ENCODE data around the gene ADAMTSL1.

DNA sequence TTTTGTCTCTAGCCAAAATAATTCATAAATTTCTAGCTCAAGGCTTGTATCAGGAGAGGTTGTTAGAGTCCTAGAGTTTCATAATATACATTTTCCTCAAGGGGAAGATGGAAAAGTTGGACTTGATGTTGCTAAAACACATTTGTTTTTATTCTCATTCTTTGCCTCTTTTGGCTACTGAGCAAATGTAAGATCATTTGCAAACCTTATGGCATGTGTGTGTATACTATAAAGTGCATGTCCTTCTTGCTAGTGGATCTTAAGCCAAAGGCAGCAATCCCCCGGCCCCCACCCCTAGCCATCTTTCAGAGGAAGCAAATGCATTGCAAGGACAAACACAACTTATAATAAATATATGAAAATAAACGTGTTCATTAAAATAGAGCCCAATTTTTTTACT is 43.0 kb downstream of the ADAMTSL1 start:
- TF ChIP-seq, protein P1, sequence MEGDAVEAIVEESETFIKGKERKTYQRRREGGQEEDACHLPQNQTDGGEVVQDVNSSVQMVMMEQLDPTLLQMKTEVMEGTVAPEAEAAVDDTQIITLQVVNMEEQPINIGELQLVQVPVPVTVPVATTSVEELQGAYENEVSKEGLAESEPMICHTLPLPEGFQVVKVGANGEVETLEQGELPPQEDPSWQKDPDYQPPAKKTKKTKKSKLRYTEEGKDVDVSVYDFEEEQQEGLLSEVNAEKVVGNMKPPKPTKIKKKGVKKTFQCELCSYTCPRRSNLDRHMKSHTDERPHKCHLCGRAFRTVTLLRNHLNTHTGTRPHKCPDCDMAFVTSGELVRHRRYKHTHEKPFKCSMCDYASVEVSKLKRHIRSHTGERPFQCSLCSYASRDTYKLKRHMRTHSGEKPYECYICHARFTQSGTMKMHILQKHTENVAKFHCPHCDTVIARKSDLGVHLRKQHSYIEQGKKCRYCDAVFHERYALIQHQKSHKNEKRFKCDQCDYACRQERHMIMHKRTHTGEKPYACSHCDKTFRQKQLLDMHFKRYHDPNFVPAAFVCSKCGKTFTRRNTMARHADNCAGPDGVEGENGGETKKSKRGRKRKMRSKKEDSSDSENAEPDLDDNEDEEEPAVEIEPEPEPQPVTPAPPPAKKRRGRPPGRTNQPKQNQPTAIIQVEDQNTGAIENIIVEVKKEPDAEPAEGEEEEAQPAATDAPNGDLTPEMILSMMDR (conservative IDR thresholded peaks at IDR 0.05; ENCODE audit: low read length) = no peak
- no peak for TF ChIP-seq EZH2phosphoT487 (IDR thresholded peaks at IDR 0.05; ENCODE audit: borderline replicate concordance, low read depth, low read length)
